ENCODE results near the gene B3GALNT1. TPM values are rescaled to one million over a fixed set of nuclear protein-coding genes. Genes with fewer than 3 reads are reported as not detected.

Gene B3GALNT1
- polyA plus RNA-seq, 2 of the 4 experiments (the other 2 are of a cell fraction) = 0.13 to 0.14 TPM

- CTCF ChIA-PET = no interaction called here
- FAIRE-seq (no peak), DNase-seq (ENCODE audit: low read depth in 1 of 2, low spot score in 1 of 2) (no peak), ATAC-seq (no peak)
- Histone ChIP-seq H3K4me3 (no peak overlapping the region), H3K4me1 (no peaks in the 10 kb centered on the region), H3K9me3 (no peaks in the 10 kb centered on the region), H3K4me2 (no peak overlapping the region), H3K27ac (no peak overlapping the region)
- POLR2A ChIA-PET = no interaction called here
- no peak for TF ChIP-seq NPAS2 (CRISPR knock-in tag; IDR thresholded peaks at IDR 0.05; ENCODE audit: borderline replicate concordance)
- TF ChIP-seq RARB (CRISPR knock-in tag; IDR thresholded peaks at IDR 0.05) = no peak
- no peak for TF ChIP-seq POLR2A (IDR thresholded peaks at IDR 0.05; ENCODE audit: low read length)
- no peak for TF ChIP-seq RFX5 (IDR thresholded peaks at IDR 0.05)
- no peak for TF ChIP-seq NFE2L2 (conservative IDR thresholded peaks at IDR 0.05; ENCODE audit: low read length)
- TF ChIP-seq FOSL2 (IDR thresholded peaks at IDR 0.05) = no peak
- no peak for TF ChIP-seq FOSL2 (CRISPR knock-in tag; IDR thresholded peaks at IDR 0.05)
- WGBS (ENCODE audit: missing lambda C conversion rate) = 43% methylated on average over 5 of the region's 5 CpGs
Measured at GRCh38 chr3:161043336-161044035, 61.7 kb downstream of the B3GALNT1 start.

- H3K9me3 ChIP-seq = no peaks in the 10 kb centered on the region
- no peak overlapping the region for H3K4me3 ChIP-seq
- CTCF ChIA-PET = interaction anchor here (1.0 kb wide), 1 partner anchor 8 kb away, joined by 3 read pairs; no protein-coding TSS in a partner anchor
- DNase-seq (ENCODE audit: low read depth in 1 of 2, low spot score in 1 of 2) (peak in 1 of 2 experiments; percentile 3), ATAC-seq (no peak), FAIRE-seq (no peak)
- POLR2A ChIA-PET = no interaction called here
- 40% methylated on average over 2 of the region's 2 CpGs for WGBS (ENCODE audit: missing lambda C conversion rate)
- no peak for TF ChIP-seq EHF (CRISPR knock-in tag; IDR thresholded peaks at IDR 0.05)
- no peak for TF ChIP-seq EP300 (IDR thresholded peaks at IDR 0.05)
- no peak for TF ChIP-seq PHF8 (IDR thresholded peaks at IDR 0.05; ENCODE audit: borderline replicate concordance, low read depth)
- TF ChIP-seq JUN (IDR thresholded peaks at IDR 0.05) = no peak
- TF ChIP-seq RAD21 (conservative IDR thresholded peaks at IDR 0.05 in 1 of 2, IDR thresholded peaks at IDR 0.05 in 1 of 2) = no peak
- no peak for TF ChIP-seq CBX8 (IDR thresholded peaks at IDR 0.05)
- no peak for TF ChIP-seq HES2 (IDR thresholded peaks at IDR 0.05)
- no peak for TF ChIP-seq PBX3 (IDR thresholded peaks at IDR 0.05)
- no peak for TF ChIP-seq ZC3H11A (IDR thresholded peaks at IDR 0.05)
- TF ChIP-seq EHMT2 (IDR thresholded peaks at IDR 0.05; ENCODE audit: low read depth) = no peak
- no peak for TF ChIP-seq MAZ (IDR thresholded peaks at IDR 0.05; ENCODE audit: borderline replicate concordance, low read depth, low read length)
- TF ChIP-seq CHD2 (IDR thresholded peaks at IDR 0.05; ENCODE audit: low read length, partially characterized antibody) = no peak
- TF ChIP-seq MAX (IDR thresholded peaks at IDR 0.05) = no peak
- TF ChIP-seq ZNF302 (CRISPR knock-in tag; IDR thresholded peaks at IDR 0.05) = no peak
- TF ChIP-seq TP53 (CRISPR knock-in tag; IDR thresholded peaks at IDR 0.05) = no peak
- TF ChIP-seq GATA3 (IDR thresholded peaks at IDR 0.05; ENCODE audit: borderline replicate concordance) = no peak
- TF ChIP-seq ELK1 (IDR thresholded peaks at IDR 0.05; ENCODE audit: low read depth, low read length) = no peak
- no peak for TF ChIP-seq ZFP36 (IDR thresholded peaks at IDR 0.05; ENCODE audit: borderline replicate concordance, partially characterized antibody)
- no peak for TF ChIP-seq CBX2 (IDR thresholded peaks at IDR 0.05; ENCODE audit: borderline replicate concordance, low read depth)
- no peak overlapping the region for H3K4me2 ChIP-seq
- H3K4me1 ChIP-seq = no peaks in the 10 kb centered on the region
- no peak overlapping the region for H3K27ac ChIP-seq
Measured at GRCh38 chr3:161042023-161042501, 63.1 kb downstream of the B3GALNT1 start.

All from A549 (cell line).